Measurements from ENCODE around the gene KCNQ2.

- TF ChIP-seq RAD21 (IDR thresholded peaks at IDR 0.05; ENCODE audit: low read depth): no peak
- no peak for TF ChIP-seq FOXM1 (IDR thresholded peaks at IDR 0.05; ENCODE audit: borderline replicate concordance, low read depth)
- TF ChIP-seq MAX (IDR thresholded peaks at IDR 0.05): no peak
- no peak for TF ChIP-seq CEBPB (IDR thresholded peaks at IDR 0.05)
- TF ChIP-seq REST (IDR thresholded peaks at IDR 0.05; ENCODE audit: low read depth): no peak
- TF ChIP-seq ZBTB7A (IDR thresholded peaks at IDR 0.05; ENCODE audit: low read depth): no peak
- TF ChIP-seq NFIC (IDR thresholded peaks at IDR 0.05): no peak
- no peak for TF ChIP-seq YY1 (IDR thresholded peaks at IDR 0.05; ENCODE audit: low read depth)
- no peak for TF ChIP-seq TAF1 (IDR thresholded peaks at IDR 0.05; ENCODE audit: low read depth)
- TF ChIP-seq TEAD4 (IDR thresholded peaks at IDR 0.05): no peak
- TF ChIP-seq, protein P1, sequence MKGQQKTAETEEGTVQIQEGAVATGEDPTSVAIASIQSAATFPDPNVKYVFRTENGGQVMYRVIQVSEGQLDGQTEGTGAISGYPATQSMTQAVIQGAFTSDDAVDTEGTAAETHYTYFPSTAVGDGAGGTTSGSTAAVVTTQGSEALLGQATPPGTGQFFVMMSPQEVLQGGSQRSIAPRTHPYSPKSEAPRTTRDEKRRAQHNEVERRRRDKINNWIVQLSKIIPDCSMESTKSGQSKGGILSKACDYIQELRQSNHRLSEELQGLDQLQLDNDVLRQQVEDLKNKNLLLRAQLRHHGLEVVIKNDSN (IDR thresholded peaks at IDR 0.05): no peak
- TF ChIP-seq EP300 (IDR thresholded peaks at IDR 0.05; ENCODE audit: borderline replicate concordance): no peak
Observed at GRCh38 chr20:63397946-63398450, 74.5 kb downstream of the KCNQ2 start.
